ENCODE data around the gene PRR14. TPM values are rescaled to one million over a fixed set of nuclear protein-coding genes. Genes with fewer than 3 reads are reported as not detected.

The PRR14 gene
- total and polyA plus RNA-seq, 2 of the 8 experiments (the other 6 are each of a cell fraction or from before 2014, with no cell fraction given): 3.6 to 16.1 TPM

GRCh38 chr16:30623536-30624283 is 27.1 kb upstream of the PRR14 start:
- CTCF ChIA-PET (ENCODE audit: partially characterized antibody): interaction anchor here (0.7 to 2.1 kb wide), 4 partner anchors 9 to 203 kb away, joined by 3 to 5 read pairs (median 3); partner anchors contain the start of gene DCTPP1
- H2AFZ ChIP-seq (ENCODE audit: low read length): no peak overlapping the region
- WGBS, 2 experiments (ENCODE audit: extremely low coverage in 1 of 2, insufficient coverage in 1 of 2, insufficient read length in 1 of 2, insufficient replicate concordance in 2 of 2, low coverage in 1 of 2, low lambda C conversion rate in 2 of 2, missing lambda C conversion rate in 1 of 2): 88% methylated on average over 11 of the region's 11 CpGs; no CpG with 5 or more reads in 1 of the 2 experiments

More at GRCh38 chr16:30623536-30624283, 27.1 kb upstream of the PRR14 start:
- H3K4me1 ChIP-seq (replicated peaks in 1 of 4; ENCODE audit: control insufficient read depth in 3 of 4, insufficient read depth in 4 of 4, low read length in 3 of 4): no peaks in the 10 kb centered on the region
- H2BK20ac ChIP-seq (ENCODE audit: low read length): no peak overlapping the region
- H3K4me2 ChIP-seq (ENCODE audit: insufficient read depth in 1 of 2, low read depth in 2 of 2, low read length in 2 of 2): no peak overlapping the region
- H3K23ac ChIP-seq (ENCODE audit: insufficient read length): no peak overlapping the region
- no peaks in the 10 kb centered on the region for H4K20me1 ChIP-seq (replicated peaks in 1 of 2; ENCODE audit: control insufficient read depth in 1 of 2, insufficient read depth in 2 of 2, low read length in 2 of 2)
- H2BK120ac ChIP-seq (replicated peaks; ENCODE audit: low read depth, low read length): no peak overlapping the region
- H3K36me3 ChIP-seq (ENCODE audit: control insufficient read depth in 2 of 4, insufficient read depth in 4 of 4, low read length in 3 of 4): no peaks in the 10 kb centered on the region
- no peak overlapping the region for H3K56ac ChIP-seq (replicated peaks; ENCODE audit: insufficient read length, low read depth, low read length)
- FAIRE-seq (no peak), DNase-seq (ENCODE audit: low read depth in 1 of 2, low spot score in 2 of 2) (no peak)
- H3K27ac ChIP-seq (ENCODE audit: low read depth, low read length): no peak overlapping the region
- H3K18ac ChIP-seq (ENCODE audit: extremely low read depth, low read length): no peak overlapping the region
- H3K9me3 ChIP-seq (ENCODE audit: insufficient read depth in 2 of 2, low read depth in 1 of 2, low read length in 1 of 2): no peaks in the 10 kb centered on the region
- H2BK12ac ChIP-seq (ENCODE audit: low read depth, low read length): no peak overlapping the region
- no peak overlapping the region for H4K8ac ChIP-seq (ENCODE audit: extremely low read depth, insufficient read depth, low read length)
- no peak overlapping the region for H3K9ac ChIP-seq (replicated peaks in 1 of 4; ENCODE audit: extremely low read depth in 1 of 4, low read depth in 3 of 4, low read length in 3 of 4)
- no peaks in the 10 kb centered on the region for H3K23me2 ChIP-seq (ENCODE audit: low read depth, low read length)
- no peaks in the 10 kb centered on the region for H3K79me1 ChIP-seq (ENCODE audit: low read depth, low read length)
- H3K4ac ChIP-seq (replicated peaks; ENCODE audit: insufficient read length, low read depth, low read length): no peak overlapping the region
- H3K14ac ChIP-seq (ENCODE audit: insufficient read length): no peak overlapping the region
- no peak overlapping the region for H3K4me3 ChIP-seq (ENCODE audit: extremely low read depth in 1 of 4, insufficient read depth in 2 of 4, low read depth in 3 of 4, low read length in 4 of 4)
- H2BK15ac ChIP-seq (ENCODE audit: low read length): no peak overlapping the region
- no peak overlapping the region for H4K5ac ChIP-seq (ENCODE audit: insufficient read length, low read depth, low read length)
- no peak overlapping the region for H2BK5ac ChIP-seq (ENCODE audit: low read depth, low read length)
- no peak overlapping the region for H2AK5ac ChIP-seq (ENCODE audit: low read depth, low read length)
- POLR2A ChIA-PET (ENCODE audit: partially characterized antibody): interaction anchor here (0.9 kb wide), 1 partner anchor 10 kb away, joined by 3 read pairs; no protein-coding TSS in a partner anchor
- TF ChIP-seq CTCF (IDR thresholded peaks at IDR 0.05; ENCODE audit: control extremely low read depth in 1 of 3, insufficient read depth in 1 of 3, low read depth in 1 of 3, low read length in 3 of 3): no peak
- no peak overlapping the region for H4K91ac ChIP-seq (replicated peaks; ENCODE audit: insufficient read length, low read length)
- no peaks in the 10 kb centered on the region for H3K79me2 ChIP-seq (ENCODE audit: control insufficient read depth in 1 of 2, insufficient read depth in 2 of 2, low read length in 2 of 2)
- no peaks in the 10 kb centered on the region; a peak in 2 of 7 replicates for H3K27me3 ChIP-seq (replicated peaks in 1 of 4; ENCODE audit: control insufficient read depth in 3 of 4, extremely low read depth in 1 of 4, insufficient read depth in 3 of 4, low read length in 3 of 4)

Data from H1 (cell line).